Measurements from ENCODE around the gene EML4.

- TF ChIP-seq CTCF (IDR thresholded peaks at IDR 0.05) (no peak), POLR2A (IDR thresholded peaks at IDR 0.05) (no peak)
Measured at GRCh38 chr2:42368817-42369531, 199.8 kb downstream of the EML4 start.

Data from adrenal gland (tissue), 5 donors.